ENCODE measurements around the gene FOXO1. TPM values are rescaled to one million over a fixed set of nuclear protein-coding genes. Genes with fewer than 3 reads are reported as not detected.

The FOXO1 gene
- total RNA-seq, 1 donor from 2014 or later: 8.9 TPM

DNA sequence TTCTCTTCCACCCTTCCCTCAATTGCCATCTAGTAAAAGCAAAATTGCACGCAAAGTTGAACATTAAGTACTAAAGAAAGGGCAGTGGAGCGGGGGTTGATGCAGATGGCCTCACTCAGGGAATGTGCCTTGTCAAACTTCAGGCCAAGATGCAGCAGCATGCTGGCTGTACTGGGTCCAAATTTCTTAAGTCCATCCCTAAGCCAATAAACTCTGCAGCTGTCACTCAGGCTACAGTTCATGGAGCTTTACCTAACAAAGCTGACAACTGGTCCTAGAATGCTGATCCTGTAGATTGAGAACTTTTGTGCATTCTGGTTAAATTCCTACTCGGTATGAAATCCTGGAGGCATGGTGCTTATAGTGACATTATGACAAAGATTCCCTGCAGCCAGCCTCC, 88.4 kb downstream of the FOXO1 start:
- H3K27ac Mint-ChIP-seq (ENCODE audit: unreplicated experiment): peak overlapping the region; percentile 8
- H3K9me3 Mint-ChIP-seq: peaks cover 11% of the 10 kb centered on the region
- H3K4me3 Mint-ChIP-seq: no peak overlapping the region
- DNase-seq (ENCODE audit: low read depth, low spot score): no peak
- H3K4me1 Mint-ChIP-seq: peaks cover 29% of the 10 kb centered on the region
- H3K36me3 Mint-ChIP-seq (ENCODE audit: low read depth): peaks cover 6% of the 10 kb centered on the region
- TF ChIP-seq, protein P1, sequence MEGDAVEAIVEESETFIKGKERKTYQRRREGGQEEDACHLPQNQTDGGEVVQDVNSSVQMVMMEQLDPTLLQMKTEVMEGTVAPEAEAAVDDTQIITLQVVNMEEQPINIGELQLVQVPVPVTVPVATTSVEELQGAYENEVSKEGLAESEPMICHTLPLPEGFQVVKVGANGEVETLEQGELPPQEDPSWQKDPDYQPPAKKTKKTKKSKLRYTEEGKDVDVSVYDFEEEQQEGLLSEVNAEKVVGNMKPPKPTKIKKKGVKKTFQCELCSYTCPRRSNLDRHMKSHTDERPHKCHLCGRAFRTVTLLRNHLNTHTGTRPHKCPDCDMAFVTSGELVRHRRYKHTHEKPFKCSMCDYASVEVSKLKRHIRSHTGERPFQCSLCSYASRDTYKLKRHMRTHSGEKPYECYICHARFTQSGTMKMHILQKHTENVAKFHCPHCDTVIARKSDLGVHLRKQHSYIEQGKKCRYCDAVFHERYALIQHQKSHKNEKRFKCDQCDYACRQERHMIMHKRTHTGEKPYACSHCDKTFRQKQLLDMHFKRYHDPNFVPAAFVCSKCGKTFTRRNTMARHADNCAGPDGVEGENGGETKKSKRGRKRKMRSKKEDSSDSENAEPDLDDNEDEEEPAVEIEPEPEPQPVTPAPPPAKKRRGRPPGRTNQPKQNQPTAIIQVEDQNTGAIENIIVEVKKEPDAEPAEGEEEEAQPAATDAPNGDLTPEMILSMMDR (conservative IDR thresholded peaks at IDR 0.05): no peak
- no peaks in the 10 kb centered on the region for H3K27me3 Mint-ChIP-seq (ENCODE audit: low read depth)

DNA sequence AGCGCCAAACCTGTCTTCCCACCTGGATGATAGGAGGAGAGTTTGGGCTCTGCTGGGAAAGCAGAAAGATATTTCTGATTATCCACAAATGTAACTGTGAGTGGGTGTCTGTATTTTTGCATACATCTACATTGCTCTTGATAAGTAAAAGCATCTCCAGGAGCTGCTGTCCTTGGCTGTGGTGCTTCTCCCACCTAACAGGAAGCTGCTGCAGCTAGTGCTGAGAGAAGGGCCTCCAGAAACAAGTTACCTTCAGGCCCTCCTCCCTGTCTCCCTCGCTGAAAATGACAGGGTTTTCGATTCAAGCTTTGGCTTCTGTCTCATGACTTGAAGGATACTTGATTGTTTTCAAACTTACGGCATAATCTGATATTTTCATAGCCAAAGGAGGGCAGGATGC, 90.1 kb downstream of the FOXO1 start:
- no peak overlapping the region for H3K27ac Mint-ChIP-seq (ENCODE audit: unreplicated experiment)
- no peaks in the 10 kb centered on the region for H3K36me3 Mint-ChIP-seq (ENCODE audit: low read depth)
- no peak overlapping the region for H3K4me3 Mint-ChIP-seq
- TF ChIP-seq, protein P1 (conservative IDR thresholded peaks at IDR 0.05): no peak
- H3K4me1 Mint-ChIP-seq: peaks cover 30% of the 10 kb centered on the region
- H3K9me3 Mint-ChIP-seq: peaks cover 5% of the 10 kb centered on the region
- no peak for DNase-seq (ENCODE audit: low read depth, low spot score)
- H3K27me3 Mint-ChIP-seq (ENCODE audit: low read depth): no peaks in the 10 kb centered on the region

DNA sequence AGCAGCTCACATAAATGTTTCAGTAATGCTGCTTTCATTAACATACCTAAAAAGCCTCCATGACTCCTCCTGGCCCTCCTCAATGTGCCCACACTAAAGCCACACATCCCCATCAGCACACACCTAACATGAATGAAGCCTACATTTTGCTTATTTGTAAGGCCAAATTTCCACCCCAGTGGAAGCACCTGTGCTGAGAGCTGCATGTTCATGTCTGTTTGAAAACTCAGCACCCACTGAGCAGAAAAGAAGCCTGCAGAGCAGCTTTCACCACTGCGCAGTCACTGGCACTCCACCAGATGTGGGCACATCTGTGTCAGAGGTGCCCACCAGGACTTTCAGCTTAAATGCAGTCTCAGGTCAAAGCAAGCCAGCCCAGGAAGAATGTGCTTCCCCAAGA, 93.5 kb downstream of the FOXO1 start:
- H3K27ac Mint-ChIP-seq (ENCODE audit: unreplicated experiment): no peak overlapping the region
- H3K4me1 Mint-ChIP-seq: peaks cover 27% of the 10 kb centered on the region
- TF ChIP-seq, protein P1 (conservative IDR thresholded peaks at IDR 0.05): no peak
- H3K27me3 Mint-ChIP-seq (ENCODE audit: low read depth): no peaks in the 10 kb centered on the region
- H3K36me3 Mint-ChIP-seq (ENCODE audit: low read depth): no peaks in the 10 kb centered on the region
- H3K9me3 Mint-ChIP-seq: no peaks in the 10 kb centered on the region
- no peak overlapping the region for H3K4me3 Mint-ChIP-seq
- no peak for DNase-seq (ENCODE audit: low read depth, low spot score)

DNA sequence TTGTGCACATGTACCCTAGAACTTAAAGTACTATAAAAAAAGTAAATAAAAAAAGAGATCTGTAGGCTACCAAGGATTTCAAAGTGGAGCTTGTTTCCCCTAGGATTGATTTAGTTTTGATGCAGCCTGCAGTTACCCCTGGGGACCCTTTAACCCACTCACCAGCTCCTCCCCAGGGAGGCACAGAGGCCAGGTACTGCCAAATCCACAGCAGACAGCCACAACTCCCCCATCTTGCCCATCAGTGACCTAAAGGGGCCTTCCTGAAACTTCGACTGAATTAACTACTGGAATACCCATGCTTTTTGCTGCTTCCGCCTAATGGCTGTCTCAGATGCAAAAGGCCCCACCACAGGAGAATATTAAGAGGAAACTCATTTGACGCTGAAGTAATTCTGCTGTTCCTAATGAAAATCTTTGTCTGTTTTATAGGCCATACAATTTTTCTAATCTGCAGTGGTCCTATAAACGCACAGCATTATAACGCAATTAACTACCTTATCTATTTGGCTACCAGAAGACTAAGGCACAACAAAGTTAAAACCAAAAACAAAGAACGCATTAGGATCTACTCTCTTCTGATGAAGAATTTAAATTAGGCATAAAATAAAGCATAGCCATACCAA, 95.0 kb downstream of the FOXO1 start:
- H3K4me1 Mint-ChIP-seq: peaks cover 18% of the 10 kb centered on the region
- TF ChIP-seq, protein P1 (conservative IDR thresholded peaks at IDR 0.05): no peak
- no peaks in the 10 kb centered on the region for H3K36me3 Mint-ChIP-seq (ENCODE audit: low read depth)
- H3K4me3 Mint-ChIP-seq: no peak overlapping the region
- no peak for DNase-seq (ENCODE audit: low read depth, low spot score)
- no peak overlapping the region for H3K27ac Mint-ChIP-seq (ENCODE audit: unreplicated experiment)
- no peaks in the 10 kb centered on the region for H3K27me3 Mint-ChIP-seq (ENCODE audit: low read depth)
- no peaks in the 10 kb centered on the region for H3K9me3 Mint-ChIP-seq

DNA sequence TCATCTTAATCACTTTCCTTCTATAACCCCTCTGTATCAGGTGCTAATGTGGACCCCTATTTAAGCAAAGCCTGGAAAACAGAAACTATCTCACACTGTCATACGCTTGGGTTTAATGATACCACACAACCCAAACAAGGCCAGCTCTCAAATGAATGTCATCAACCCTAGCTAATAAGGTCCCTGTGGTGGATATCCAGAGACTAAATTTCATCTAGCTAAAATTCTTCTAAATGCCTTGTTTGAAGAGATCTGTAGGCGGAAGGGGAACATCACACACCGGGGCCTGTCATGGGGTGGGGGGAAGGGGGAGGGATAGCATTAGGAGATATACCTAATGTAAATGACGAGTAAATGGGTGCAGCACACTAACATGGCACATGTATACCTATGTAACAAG, 95.5 kb downstream of the FOXO1 start:
- Mint-ChIP-seq H3K9me3 (no peaks in the 10 kb centered on the region), H3K4me3 (no peak overlapping the region), H3K27me3 (ENCODE audit: low read depth) (no peaks in the 10 kb centered on the region), H3K36me3 (ENCODE audit: low read depth) (no peaks in the 10 kb centered on the region), H3K27ac (ENCODE audit: unreplicated experiment) (no peak overlapping the region), H3K4me1 (peaks cover 16% of the 10 kb centered on the region)
- TF ChIP-seq, protein P1 (conservative IDR thresholded peaks at IDR 0.05): no peak
- DNase-seq (ENCODE audit: low read depth, low spot score): no peak

All from neural crest cell (in vitro differentiated cells).